GM12865 (cell line): ENCODE measurements around the gene WWC1.

Experiments
- DNase-seq: peaks from one replicate; pipeline ENCODE4 v3.0.0; 2010; ENCODE audit warnings: low read depth
- H3K4me3 ChIP-seq: 2 replicates; pipeline ENCODE4 v1.5.1; 2011; ENCODE audit warnings: mild to moderate bottlenecking, low read depth, low read length, control low read depth
- TF ChIP-seq, protein P1 (sequence below): IDR thresholded peaks from 2 replicates; pipeline ENCODE4 v1.5.1; 2011; ENCODE audit warnings: low read length, control low read depth, low read depth, inconsistent platforms; ENCODE audit not compliant: insufficient read depth; ENCODE audit errors: missing control alignments

WWC1 gene

DNA sequence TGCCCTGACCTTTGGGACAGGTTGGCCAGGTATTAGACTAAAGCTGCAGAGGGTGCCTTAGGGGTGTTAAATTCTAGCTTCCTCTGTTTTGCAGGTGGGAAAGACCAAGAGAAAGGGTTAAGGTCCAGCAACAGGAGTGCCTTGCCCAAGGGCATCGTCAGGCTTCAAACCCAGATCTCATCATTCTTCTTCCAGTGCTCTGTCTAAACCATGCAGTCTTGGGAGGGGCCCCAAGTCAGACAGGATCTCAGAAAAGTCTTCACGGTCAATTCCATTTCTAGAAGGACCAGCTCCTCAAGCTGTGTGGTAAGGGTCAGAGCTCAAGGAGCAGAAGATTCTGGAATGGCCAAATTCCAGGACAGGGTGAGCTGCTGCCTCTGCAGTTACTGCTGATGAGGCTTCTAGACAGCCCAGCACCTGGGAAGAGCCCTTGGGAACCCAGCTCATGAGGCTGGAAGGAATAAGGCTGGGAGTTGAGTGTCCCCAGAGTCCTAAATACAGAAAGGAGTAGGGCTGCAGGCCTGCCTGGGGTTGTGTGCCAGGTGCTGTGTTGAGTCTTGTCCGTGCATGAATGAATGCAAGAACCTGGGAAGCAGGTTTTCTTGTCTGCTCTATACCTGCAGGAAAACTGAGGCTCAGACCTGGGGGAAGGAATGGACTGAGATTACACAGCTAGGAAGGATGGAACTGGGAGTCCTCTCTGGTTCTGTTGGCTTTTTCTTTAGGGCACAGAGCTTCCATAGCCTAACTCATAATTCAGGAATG lies 69.3 kb downstream of the WWC1 start:
- TF ChIP-seq, protein P1, sequence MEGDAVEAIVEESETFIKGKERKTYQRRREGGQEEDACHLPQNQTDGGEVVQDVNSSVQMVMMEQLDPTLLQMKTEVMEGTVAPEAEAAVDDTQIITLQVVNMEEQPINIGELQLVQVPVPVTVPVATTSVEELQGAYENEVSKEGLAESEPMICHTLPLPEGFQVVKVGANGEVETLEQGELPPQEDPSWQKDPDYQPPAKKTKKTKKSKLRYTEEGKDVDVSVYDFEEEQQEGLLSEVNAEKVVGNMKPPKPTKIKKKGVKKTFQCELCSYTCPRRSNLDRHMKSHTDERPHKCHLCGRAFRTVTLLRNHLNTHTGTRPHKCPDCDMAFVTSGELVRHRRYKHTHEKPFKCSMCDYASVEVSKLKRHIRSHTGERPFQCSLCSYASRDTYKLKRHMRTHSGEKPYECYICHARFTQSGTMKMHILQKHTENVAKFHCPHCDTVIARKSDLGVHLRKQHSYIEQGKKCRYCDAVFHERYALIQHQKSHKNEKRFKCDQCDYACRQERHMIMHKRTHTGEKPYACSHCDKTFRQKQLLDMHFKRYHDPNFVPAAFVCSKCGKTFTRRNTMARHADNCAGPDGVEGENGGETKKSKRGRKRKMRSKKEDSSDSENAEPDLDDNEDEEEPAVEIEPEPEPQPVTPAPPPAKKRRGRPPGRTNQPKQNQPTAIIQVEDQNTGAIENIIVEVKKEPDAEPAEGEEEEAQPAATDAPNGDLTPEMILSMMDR, result no peak
- no peak for DNase-seq

DNA sequence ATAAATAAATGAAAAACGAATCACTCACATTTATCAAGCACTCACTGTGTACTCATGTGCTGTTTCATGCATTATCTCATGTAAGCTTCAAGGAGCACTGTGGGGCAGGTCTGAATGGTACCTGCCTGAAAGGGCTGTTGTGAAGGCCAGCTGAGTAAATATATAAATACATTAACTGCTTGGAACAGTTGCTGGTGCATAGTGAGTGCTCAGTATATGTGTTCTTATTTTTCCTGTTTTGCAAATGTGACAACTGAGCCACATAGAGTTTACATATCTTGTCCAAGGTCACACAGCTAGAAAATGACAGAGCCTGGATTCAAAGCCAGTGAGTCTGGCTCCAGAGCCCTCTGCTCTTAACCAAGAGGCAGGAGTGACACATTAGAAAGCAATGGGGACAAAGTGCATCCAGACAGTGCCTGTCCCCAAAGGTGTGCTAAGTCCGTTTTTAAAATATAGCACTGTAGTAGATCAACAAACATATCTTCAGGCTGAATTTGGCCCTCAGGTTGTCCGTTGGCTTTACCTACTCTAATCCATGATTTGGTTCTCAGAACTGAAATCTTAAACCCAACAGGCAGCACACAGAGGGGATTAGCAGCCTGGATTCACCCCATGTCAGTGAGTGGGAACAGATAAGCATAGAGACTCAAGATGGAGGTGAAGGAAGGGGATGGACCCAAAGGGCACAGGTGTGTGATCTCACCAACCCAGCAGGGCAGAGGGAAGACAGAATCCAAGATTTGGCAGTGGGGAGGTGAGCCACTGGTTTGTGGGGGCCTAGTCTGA lies 70.8 kb downstream of the WWC1 start:
- TF ChIP-seq, protein P1, result no peak
- DNase-seq, result no peak
- no peak overlapping the region for H3K4me3 ChIP-seq

More for the DNA sequence above, 69.3 kb downstream of the WWC1 start:
- no peak overlapping the region for H3K4me3 ChIP-seq

DNA sequence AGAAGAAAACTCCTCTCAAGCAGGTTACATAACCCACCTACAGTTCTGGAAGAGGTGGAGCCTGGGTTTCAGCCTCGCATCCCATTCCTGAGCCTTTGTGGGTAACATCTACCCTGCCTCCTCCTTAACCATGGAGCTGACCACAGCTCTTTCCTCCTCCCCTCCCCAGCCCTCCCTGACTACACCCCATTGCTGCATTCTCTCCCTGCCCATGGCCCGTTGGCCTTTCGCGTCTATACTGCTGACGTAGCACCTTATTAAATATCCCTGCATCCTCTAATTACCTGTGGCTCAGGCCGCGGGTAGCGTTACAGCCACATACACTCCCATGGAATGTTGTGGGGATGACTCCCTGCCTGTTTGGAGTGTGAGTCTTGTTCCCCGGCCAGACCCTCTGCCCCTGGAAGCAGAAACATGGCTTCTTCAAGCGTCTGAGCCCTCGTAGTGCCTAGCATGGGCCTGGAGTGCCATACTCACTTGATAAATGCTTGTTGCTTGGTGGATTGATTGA lies 72.8 kb downstream of the WWC1 start:
- TF ChIP-seq, protein P1, result no peak
- no peak overlapping the region for H3K4me3 ChIP-seq
- no peak for DNase-seq

DNA sequence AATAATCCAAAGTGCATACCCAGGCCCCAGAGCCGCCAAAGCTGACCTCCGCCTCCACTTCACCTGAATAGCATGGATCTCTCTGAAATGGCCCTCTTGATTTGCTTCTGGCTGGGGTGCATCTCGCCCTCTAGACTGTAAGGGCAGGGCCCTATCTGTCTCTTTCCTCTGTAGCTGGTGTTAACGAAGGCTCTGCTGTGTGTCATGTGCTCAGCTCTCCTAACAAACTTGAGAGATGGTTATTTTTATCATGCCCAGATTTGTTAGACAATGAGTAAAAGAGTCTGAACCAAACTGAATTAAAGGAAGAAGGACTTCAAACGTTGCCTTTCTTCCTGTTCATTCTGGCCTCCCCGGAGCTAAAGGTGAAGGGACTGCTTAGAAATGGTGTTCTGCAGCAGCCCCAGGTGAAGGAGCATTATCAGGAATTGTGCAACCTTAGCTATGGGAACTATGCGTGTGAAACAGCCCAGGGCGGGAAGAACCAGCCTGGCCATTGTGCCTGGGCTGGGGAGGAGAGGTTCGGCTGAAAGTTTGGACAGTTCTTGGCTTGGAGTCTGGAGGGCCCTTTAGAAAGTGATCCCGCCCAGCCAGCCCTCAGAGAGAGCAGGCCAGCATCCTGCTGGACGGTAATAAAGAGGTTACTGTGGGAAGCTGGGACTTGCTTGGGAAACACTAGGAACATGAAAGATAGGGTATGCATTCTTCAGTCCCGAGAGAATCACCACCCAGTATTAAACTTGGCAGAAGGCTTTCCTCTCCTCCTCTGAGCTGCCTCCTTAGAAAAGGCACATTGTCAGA lies 73.5 kb downstream of the WWC1 start:
- TF ChIP-seq, protein P1, result no peak
- DNase-seq, result no peak
- H3K4me3 ChIP-seq, result no peak overlapping the region

DNA sequence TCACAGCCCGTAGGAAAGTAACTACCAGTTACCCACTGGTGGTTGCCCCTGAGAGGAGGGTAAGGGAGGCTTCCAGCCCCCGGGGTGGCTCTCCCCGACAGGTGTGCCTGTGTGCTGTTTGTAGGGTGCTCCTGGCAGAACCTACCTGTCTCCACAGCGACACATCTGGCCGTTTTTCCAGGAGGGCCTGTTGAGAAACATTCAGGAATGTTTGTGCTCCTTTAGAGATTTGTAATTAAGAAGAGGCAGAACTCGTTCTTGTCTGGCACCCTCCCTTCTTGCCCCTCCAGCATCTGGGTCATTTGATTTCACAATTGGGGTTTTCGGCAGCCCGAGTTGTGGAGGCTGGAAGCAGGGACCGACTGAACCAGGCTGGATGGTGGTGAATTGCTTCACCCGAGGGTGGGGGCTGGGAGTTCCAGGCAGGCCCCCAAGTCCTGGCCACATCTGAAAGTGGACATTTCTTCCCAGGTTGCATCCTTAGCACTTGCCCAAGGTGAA lies 74.2 kb downstream of the WWC1 start:
- TF ChIP-seq, protein P1, result no peak
- H3K4me3 ChIP-seq, result no peak overlapping the region
- no peak for DNase-seq

DNA sequence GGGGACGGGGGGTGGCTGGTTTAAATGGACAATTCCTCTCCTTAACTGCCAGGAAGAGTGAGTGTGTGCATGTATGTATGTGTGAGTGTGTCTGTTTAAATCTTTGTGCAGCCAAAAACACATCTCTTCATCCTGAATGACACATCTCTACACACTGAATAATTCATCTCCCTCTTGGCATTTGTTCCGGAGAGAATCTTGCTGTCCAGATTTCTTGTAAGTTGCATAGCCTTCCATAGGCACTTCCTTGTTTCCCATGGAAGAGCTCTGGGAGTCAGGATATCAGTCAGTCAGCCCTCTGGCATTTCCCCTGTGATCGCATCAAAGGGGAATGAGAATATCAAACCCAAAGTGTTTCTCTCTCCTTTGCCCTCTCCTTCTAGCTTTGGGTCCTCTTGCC lies 74.7 kb downstream of the WWC1 start:
- TF ChIP-seq, protein P1, result no peak
- no peak for DNase-seq
- H3K4me3 ChIP-seq, result no peak overlapping the region
